NCI-H524 treated with DMSO at 0.1 percent for 48 hours (cell line): ENCODE measurements around the gene SUMO4.

Experiments used
- DNase-seq: peaks from one replicate; lab custom pipeline; 2025; lab: John Stamatoyannopoulos, UW

SUMO4 gene

GRCh38 chr6:149389509-149390297, 10.4 kb upstream of the SUMO4 start:
- no peak for DNase-seq

- no peak for DNase-seq
Measured at GRCh38 chr6:149392093-149392492, 8.0 kb upstream of the SUMO4 start.

GRCh38 chr6:149392535-149392934, 7.5 kb upstream of the SUMO4 start:
- DNase-seq: no peak

GRCh38 chr6:149393002-149393679, 6.9 kb upstream of the SUMO4 start:
- no peak for DNase-seq

GRCh38 chr6:149395185-149395584, 4.9 kb upstream of the SUMO4 start:
- no peak for DNase-seq

- DNase-seq: no peak
Measured at GRCh38 chr6:149397384-149397783, 2.7 kb upstream of the SUMO4 start.

GRCh38 chr6:149403534-149403933, 3.5 kb downstream of the SUMO4 start:
- DNase-seq: no peak

- no peak for DNase-seq
Measured at GRCh38 chr6:149405823-149406765, 6.0 kb downstream of the SUMO4 start.

GRCh38 chr6:149409617-149410016, 9.6 kb downstream of the SUMO4 start:
- DNase-seq: no peak

- no peak for DNase-seq
Measured at GRCh38 chr6:149410557-149410956, 10.5 kb downstream of the SUMO4 start.

- no peak for DNase-seq
Measured at GRCh38 chr6:149414009-149414408, 13.9 kb downstream of the SUMO4 start.

GRCh38 chr6:149414821-149415220, 14.8 kb downstream of the SUMO4 start:
- DNase-seq: no peak

GRCh38 chr6:149419696-149420404, 19.8 kb downstream of the SUMO4 start:
- DNase-seq: no peak

- no peak for DNase-seq
Measured at GRCh38 chr6:149421132-149421531, 21.1 kb downstream of the SUMO4 start.

- DNase-seq: no peak
Measured at GRCh38 chr6:149422581-149422980, 22.5 kb downstream of the SUMO4 start.

GRCh38 chr6:149423964-149424440, 23.9 kb downstream of the SUMO4 start:
- no peak for DNase-seq

GRCh38 chr6:149425224-149425623, 25.2 kb downstream of the SUMO4 start:
- no peak for DNase-seq

GRCh38 chr6:149425754-149426153, 25.7 kb downstream of the SUMO4 start:
- no peak for DNase-seq

- DNase-seq: no peak
Measured at GRCh38 chr6:149428606-149429005, 28.5 kb downstream of the SUMO4 start.

GRCh38 chr6:149429427-149430360, 29.6 kb downstream of the SUMO4 start:
- no peak for DNase-seq
